GM18526 (cell line): ENCODE results near the gene RAI2.

ENCODE experiments used
- POLR2A ChIP-seq: IDR thresholded peaks from 3 replicates; pipeline ENCODE4 v1.6.1; 2011; ENCODE audit not compliant: insufficient read length; ENCODE audit errors: extremely low read depth

The RAI2 gene

DNA sequence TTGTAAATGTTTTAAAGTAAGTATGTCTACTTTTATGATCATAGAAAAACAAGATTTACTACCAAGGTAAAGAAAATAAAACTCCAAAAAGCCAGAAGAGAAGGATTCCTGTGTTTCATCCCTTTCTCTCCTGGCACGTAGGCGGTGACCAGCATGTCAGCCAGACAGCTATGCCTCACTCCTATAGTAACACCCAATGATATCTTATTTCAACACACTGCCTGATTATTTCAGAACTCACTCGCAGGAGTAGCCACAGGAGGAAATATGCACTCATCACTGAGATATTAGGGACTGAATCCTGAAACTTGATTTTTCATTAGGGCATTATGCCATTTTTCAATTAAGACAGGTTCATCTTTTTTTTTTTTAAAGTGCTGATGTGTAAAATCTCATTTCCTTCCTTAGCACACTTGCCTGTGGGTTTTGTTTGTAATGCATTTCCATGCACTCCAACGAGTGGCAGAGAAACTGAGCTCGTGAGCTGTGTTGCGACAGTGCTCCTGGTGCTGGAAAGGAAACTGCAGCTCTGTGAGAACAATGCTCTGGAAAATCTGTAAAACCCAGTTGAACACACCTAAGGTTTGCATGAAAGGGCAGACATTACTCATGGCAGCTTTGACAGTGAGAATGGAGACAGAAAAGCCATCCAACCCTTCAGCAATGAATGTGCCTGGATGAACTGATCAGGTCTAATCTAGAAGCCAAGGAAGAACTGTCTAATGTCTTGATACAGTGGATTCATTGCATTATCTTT lies 18.2 kb downstream of the RAI2 start:
- no peak for TF ChIP-seq POLR2A

DNA sequence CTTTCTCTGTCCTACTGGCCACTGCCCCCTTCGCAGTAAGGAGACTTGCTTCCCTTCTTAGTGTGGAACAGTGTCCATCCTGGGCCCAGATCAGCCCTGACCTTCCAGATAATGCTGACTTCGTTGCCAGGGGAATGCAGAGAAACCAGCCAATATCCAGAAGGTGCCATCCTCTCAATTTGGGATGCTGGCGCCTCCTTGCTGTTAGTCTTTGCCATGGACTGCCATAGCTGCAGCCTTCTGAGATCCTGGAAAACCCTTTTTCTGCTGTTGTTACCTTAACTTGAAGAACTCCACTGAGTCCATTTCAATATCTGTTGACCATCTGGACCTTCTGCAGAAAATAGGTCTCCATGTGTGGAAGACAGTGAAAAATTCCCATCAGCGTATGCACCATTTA lies 21.8 kb downstream of the RAI2 start:
- TF ChIP-seq POLR2A = no peak

DNA sequence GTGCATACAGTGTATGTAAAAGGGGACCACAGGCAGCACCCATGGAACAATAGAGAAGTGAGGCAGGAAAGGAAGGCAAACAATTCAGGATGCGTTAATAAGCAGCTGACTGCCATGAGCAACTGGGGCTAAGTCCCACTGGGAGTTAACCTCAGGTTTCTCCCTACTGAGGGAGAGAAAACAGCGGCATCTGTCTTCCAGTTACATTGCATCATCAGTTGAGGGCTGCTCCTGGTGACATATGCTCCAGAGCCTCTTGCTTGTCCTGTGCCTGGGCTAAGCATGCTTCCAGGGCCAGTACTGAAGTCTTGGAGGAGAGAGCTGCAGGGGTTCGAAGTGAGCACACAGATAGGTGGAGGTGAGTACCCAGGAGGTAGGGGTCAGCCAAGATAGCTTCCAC lies 24.3 kb downstream of the RAI2 start:
- no peak for TF ChIP-seq POLR2A

DNA sequence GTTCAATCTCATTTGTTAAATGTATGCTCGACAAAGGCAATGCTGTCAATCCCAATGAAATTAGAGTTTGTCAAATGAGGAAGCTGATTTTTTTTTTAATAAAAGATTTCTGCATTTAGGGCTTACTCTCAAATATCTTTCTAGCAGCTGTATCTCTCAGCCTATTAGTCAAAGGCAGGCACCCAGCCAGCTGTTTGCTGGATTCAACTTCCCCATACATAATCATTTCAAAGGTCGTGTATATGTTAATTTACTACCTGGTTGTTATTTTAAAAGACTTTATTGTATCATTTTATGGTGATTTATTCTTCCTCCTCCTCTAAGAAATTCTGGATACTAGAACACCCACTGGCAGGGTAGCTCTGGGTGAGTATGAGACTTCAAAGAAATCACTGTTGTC lies 27.1 kb downstream of the RAI2 start:
- TF ChIP-seq POLR2A = no peak

DNA sequence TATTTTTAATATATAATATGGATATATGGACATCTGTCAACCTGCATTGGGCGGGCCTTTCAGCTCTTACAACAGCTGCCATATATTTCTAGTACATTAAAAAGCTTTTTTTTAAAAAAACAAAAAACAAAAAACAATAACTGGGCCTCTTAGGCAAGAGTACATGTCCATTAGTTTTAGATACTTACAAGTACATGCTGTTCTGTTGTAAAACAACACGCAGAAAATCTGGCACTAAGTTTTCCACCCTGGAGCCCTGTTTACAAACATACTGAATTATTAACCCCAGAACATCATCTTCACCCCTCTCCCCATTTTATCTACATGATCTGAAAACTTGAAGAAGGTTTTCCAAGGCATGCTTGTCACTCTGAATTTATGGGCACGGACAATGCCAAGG lies 29.8 kb downstream of the RAI2 start:
- TF ChIP-seq POLR2A = no peak

DNA sequence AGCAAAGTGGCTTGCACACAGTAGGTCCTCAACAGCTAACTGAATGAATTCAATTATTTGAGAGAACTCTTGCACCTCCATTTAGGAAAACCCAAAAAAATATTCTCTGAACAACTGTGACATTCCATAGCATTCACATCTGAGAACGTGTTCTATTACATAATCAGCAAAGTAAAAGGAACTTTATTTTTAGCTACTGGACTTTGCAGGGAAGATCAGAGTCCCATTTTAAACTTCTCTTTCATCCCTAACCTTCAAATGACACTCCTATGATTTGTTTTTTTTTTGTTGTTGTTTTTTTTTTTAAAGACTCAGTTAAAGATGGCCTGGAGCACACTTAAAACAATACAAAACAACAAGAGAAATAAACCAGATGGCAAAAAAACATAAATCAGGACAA lies 30.9 kb downstream of the RAI2 start:
- TF ChIP-seq POLR2A = no peak

DNA sequence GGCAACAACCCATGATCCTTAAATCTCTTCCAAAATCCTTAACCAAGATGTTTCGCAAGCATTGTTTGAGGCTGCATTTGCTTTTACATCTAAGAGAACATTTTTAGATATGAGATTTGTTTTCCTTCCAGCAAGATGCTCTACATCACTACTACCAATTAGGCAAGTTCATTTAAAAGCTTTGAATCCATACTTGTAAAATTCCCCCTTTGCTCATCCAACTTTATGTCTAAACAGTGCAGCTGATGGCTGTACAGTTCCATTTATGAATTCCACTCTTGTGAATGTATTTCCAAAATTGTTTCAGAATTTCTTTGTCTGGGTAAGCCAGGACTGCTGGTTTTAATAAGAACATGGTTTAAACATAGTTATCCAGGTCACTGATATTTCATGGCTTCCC lies 31.5 kb downstream of the RAI2 start:
- TF ChIP-seq POLR2A = no peak

DNA sequence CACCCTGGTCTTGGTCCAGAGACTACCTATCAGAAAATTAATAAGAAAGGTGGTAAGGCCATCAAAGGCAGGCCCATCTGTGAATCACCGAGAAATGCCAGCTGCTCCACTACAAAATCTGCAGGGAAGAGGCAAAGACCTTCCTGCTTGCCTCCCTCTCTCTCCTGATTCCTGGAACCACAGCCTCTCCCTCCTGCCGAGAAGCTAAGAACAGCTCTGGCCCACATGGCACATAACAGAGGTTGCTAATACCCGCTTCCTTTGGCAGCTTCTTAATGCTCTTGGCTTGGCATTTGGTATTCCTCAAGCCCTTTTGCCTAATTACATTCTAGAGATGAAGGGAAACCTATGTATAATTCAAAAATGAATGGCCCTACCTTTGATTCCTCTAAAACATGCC lies 32.9 kb downstream of the RAI2 start:
- TF ChIP-seq POLR2A = no peak

DNA sequence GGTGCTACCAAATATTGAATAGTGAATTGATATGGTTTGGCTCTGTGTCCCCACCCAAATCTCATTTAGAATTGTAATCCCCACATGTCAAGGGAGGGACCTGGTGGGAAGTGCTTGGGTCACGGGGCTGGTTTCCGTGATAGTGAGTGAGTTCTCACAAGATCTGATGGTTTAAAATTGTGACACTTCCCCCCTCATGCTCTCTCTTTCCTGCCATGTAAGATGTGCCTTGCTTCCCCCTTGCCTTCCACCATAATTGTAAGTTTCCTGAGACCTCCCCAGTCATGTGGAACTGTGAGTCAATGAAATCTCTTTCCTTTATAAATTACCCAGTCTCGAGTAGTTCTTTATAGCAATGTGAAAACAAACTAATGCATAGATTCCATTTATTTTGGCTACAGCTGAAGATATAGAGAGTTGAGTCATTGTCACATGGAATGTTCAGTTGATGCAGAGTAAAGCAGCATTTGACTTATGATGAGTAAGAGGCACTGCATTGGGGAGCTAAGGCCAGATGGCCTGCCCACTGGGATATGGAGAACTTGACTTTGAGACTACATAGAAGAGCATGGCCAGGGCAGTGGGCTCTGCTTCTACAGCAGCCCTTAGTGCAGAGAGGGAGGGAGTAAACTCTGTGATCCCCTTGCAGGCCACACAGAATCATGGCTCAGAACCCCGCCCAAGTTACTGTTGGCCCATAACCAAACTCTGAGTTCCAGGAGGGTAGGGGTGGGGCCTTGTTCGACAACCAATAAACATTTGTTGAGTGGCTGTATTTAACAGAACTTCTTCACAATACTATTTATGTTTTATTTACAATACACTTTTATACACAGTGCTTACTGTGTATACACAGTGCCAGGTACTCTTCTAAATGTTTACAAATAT lies 34.2 kb downstream of the RAI2 start:
- no peak for TF ChIP-seq POLR2A

DNA sequence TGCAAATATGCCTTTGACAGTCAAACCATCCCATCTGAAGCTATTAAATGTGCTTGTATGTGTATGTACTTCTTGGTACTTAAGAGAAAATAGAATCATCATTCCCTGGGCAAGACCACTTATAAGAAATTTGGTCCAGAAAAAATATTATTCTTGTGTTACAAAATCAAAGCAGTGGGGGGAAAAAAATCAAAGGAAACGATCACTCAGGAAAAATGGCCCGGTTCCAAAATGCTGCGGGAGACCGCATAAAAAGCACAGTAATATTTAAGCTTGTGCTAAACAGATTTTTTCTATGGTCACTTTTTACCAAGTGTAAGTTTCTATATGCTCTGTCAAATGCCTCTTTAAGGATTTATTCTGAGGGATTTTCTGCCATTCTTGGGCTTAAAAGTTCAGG lies 36.1 kb downstream of the RAI2 start:
- TF ChIP-seq POLR2A = no peak

DNA sequence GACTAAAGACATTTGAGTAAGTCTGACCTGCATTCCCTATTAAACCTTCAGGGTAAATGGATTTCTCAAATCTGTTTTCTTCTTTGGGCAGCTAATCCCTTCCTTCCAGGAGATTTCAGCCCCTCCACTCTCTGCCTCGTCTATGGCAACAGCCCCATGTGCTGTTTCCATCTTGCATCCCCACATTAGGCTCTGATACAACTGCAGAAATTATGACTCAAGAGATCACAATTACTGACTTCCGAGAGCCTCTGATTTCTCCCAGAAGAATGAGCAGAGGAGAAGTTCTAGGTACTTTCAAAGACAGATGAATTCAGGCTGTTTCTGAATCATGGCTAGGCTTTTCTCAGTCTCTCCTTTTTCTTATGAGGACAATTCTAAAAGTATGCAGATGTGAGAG lies 38.7 kb downstream of the RAI2 start:
- no peak for TF ChIP-seq POLR2A

DNA sequence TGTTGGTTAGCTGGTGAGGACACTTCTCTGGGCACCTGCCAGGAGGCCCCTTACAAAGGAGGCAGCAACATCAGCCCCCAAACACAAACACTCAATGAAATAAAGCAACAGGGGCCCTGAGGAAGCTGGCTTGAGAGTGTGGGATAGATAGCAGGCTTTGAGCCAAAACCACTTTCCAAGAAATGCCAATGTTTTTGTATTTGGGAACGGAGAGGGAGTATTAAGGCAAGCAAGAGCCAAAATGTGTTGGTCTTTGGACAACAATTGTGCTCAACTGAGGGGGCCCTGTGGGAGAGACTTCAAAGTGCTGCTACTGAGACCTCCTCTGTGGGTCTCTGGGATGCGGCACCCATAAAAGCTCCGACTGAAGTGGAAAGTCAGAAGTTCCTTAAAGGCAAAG lies 41.0 kb downstream of the RAI2 start:
- TF ChIP-seq POLR2A = no peak

DNA sequence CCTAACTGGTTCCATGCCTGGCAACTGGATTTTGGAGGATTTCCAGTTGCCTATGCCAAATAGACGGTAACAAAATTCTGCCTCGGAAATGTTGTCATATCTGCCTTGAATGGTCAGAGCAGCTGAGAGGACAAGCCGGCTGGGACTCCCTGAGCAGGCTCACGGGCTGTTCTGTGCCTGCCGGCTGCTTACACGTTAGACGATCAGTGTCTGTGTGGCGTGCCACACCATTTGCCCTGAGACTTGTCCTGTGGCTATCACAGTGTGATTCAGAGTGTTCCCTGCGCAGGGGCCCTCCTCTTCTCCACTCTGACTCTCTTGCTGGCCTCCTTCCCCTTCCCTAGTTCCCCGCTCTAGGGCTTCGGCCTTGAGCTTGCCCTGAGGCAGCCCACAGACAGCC lies 42.4 kb downstream of the RAI2 start:
- no peak for TF ChIP-seq POLR2A

DNA sequence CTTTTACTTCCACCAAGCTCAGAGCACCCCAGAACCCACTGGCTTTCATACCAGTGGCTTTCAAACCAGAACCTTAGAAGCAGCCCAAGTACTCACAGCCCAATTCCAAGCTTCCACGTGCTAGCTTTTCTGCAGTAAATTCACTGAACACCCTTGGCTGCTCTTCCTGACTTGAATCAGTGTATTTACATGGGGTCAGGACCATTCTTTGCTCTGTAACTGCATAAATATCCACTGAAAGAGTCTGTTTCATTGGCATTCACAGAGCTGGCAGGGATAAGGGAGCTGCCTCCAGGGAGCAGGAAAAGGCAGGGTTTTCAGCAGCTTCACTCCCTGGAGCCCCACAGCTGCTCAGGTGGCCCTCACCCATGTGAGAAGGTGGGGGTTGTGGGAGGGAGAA lies 43.8 kb downstream of the RAI2 start:
- TF ChIP-seq POLR2A = no peak

DNA sequence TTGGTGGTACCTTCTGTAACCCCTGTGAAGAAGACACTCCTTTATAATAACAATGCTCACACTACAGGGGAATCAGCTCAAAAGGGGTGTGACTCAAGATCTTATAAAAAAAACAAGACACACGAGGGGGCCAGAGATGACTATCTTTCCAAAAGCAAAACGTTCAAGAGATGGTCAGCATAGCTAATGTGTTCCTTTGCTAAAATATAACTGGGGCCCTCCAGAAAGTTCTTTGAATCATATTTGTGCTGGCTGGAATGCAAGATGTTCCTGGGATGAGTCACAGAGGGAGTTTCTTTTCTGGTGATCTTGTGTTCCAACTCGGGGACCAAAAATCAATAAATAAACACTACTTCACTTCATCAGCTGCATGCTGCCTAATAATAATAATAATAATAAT lies 46.5 kb downstream of the RAI2 start:
- TF ChIP-seq POLR2A = no peak

DNA sequence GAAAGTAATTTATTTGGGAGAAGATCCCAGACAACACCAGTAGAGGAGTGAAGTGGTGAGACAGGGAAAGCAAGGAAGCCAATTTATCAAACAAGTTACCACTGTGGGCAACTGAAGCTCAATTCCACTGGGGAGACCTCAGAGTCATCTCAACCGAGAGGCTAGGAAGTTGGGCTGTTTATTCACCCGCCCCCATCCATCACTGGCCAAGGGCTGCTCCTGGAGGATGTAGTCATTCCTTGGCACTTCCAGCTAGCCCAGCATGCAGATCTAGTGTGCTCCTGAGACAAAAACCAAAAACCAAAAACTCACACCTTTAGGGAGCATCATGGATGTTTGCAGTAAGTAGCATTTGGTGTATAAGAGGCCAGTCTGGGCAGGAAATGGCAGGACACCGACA lies 47.0 kb downstream of the RAI2 start:
- no peak for TF ChIP-seq POLR2A
